Measurements from ENCODE around the gene PNMA8A.

The PNMA8A gene

GRCh38 chr19:46450737-46451136, 20.6 kb downstream of the PNMA8A start:
- no peak overlapping the region for H3K4me3 ChIP-seq (ENCODE audit: low read depth, low read length)
- no peak for DNase-seq (ENCODE audit: low read depth)
- TF ChIP-seq, protein P1, sequence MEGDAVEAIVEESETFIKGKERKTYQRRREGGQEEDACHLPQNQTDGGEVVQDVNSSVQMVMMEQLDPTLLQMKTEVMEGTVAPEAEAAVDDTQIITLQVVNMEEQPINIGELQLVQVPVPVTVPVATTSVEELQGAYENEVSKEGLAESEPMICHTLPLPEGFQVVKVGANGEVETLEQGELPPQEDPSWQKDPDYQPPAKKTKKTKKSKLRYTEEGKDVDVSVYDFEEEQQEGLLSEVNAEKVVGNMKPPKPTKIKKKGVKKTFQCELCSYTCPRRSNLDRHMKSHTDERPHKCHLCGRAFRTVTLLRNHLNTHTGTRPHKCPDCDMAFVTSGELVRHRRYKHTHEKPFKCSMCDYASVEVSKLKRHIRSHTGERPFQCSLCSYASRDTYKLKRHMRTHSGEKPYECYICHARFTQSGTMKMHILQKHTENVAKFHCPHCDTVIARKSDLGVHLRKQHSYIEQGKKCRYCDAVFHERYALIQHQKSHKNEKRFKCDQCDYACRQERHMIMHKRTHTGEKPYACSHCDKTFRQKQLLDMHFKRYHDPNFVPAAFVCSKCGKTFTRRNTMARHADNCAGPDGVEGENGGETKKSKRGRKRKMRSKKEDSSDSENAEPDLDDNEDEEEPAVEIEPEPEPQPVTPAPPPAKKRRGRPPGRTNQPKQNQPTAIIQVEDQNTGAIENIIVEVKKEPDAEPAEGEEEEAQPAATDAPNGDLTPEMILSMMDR (IDR thresholded peaks at IDR 0.05; ENCODE audit: control insufficient read depth, extremely low read depth, insufficient read depth), result no peak

DNA sequence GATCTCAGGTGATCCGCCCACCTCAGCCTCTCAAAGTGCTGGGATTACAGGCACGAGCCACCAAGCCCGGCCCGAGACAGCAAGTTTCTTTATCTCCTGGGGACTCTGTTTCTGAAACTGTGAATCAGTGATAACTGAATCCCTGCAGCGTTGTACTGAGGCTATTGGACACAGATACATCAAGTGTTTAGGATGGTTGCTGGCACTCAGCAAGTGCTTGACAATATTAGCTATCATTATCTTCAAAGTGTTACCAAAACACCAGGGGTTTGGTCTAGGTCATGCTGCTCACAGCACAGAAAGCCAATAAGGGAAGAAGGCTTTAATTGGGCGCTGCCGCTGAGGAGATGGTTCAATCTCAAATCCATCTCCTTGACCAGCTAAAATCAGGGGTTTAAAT, 22.1 kb downstream of the PNMA8A start:
- DNase-seq (ENCODE audit: low read depth), result no peak
- no peak overlapping the region for H3K4me3 ChIP-seq (ENCODE audit: low read depth, low read length)
- TF ChIP-seq, protein P1 (IDR thresholded peaks at IDR 0.05; ENCODE audit: control insufficient read depth, extremely low read depth, insufficient read depth), result no peak

- H3K4me3 ChIP-seq (ENCODE audit: low read depth, low read length), result no peak overlapping the region
- DNase-seq (ENCODE audit: low read depth), result no peak
- TF ChIP-seq, protein P1 (IDR thresholded peaks at IDR 0.05; ENCODE audit: control insufficient read depth, extremely low read depth, insufficient read depth), result no peak
Measured at GRCh38 chr19:46448601-46449000, 22.8 kb downstream of the PNMA8A start.

GRCh38 chr19:46447824-46448223, 23.5 kb downstream of the PNMA8A start:
- TF ChIP-seq, protein P1 (IDR thresholded peaks at IDR 0.05; ENCODE audit: control insufficient read depth, extremely low read depth, insufficient read depth), result no peak
- no peak for DNase-seq (ENCODE audit: low read depth)
- no peak overlapping the region for H3K4me3 ChIP-seq (ENCODE audit: low read depth, low read length)

- TF ChIP-seq, protein P1 (IDR thresholded peaks at IDR 0.05; ENCODE audit: control insufficient read depth, extremely low read depth, insufficient read depth), result no peak
- no peak for DNase-seq (ENCODE audit: low read depth)
- H3K4me3 ChIP-seq (ENCODE audit: low read depth, low read length), result no peak overlapping the region
Measured at GRCh38 chr19:46447006-46447405, 24.4 kb downstream of the PNMA8A start.

- no peak overlapping the region for H3K4me3 ChIP-seq (ENCODE audit: low read depth, low read length)
- TF ChIP-seq, protein P1 (IDR thresholded peaks at IDR 0.05; ENCODE audit: control insufficient read depth, extremely low read depth, insufficient read depth), result no peak
- no peak for DNase-seq (ENCODE audit: low read depth)
Measured at GRCh38 chr19:46446021-46446420, 25.3 kb downstream of the PNMA8A start.

GRCh38 chr19:46442808-46443450, 28.4 kb downstream of the PNMA8A start:
- peak; percentile 47 for DNase-seq (ENCODE audit: low read depth)
- no peak overlapping the region for H3K4me3 ChIP-seq (ENCODE audit: low read depth, low read length)
- TF ChIP-seq, protein P1 (IDR thresholded peaks at IDR 0.05; ENCODE audit: control insufficient read depth, extremely low read depth, insufficient read depth), result no peak
